ENCODE results near the gene MRPL48.

DNA sequence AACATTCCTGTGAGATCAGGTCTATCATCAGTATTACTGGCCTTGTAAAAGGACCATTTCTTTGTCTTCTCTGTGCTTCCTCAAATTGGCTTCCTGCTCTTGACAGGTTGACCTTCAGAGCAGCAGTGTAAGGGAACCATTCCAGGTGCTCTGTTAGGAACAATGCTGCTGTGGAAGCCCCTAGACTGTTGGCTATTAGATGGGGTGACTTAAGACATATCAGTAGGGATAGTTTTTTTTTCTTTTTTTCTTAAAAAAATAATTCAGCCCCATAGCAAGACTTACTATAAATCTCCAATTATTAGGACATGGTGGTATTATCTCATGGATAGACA, 51.4 kb downstream of the MRPL48 start:
- TF ChIP-seq, protein P1, sequence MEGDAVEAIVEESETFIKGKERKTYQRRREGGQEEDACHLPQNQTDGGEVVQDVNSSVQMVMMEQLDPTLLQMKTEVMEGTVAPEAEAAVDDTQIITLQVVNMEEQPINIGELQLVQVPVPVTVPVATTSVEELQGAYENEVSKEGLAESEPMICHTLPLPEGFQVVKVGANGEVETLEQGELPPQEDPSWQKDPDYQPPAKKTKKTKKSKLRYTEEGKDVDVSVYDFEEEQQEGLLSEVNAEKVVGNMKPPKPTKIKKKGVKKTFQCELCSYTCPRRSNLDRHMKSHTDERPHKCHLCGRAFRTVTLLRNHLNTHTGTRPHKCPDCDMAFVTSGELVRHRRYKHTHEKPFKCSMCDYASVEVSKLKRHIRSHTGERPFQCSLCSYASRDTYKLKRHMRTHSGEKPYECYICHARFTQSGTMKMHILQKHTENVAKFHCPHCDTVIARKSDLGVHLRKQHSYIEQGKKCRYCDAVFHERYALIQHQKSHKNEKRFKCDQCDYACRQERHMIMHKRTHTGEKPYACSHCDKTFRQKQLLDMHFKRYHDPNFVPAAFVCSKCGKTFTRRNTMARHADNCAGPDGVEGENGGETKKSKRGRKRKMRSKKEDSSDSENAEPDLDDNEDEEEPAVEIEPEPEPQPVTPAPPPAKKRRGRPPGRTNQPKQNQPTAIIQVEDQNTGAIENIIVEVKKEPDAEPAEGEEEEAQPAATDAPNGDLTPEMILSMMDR (IDR thresholded peaks at IDR 0.05), result no peak
- no peak for TF ChIP-seq CBFB (CRISPR knock-in tag; IDR thresholded peaks at IDR 0.05; ENCODE audit: low read depth)
- TF ChIP-seq, protein P2, sequence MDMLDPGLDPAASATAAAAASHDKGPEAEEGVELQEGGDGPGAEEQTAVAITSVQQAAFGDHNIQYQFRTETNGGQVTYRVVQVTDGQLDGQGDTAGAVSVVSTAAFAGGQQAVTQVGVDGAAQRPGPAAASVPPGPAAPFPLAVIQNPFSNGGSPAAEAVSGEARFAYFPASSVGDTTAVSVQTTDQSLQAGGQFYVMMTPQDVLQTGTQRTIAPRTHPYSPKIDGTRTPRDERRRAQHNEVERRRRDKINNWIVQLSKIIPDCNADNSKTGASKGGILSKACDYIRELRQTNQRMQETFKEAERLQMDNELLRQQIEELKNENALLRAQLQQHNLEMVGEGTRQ (CRISPR knock-in tag; IDR thresholded peaks at IDR 0.05), result no peak
- no peak for TF ChIP-seq TP53 (CRISPR knock-in tag; IDR thresholded peaks at IDR 0.05)
- TF ChIP-seq, protein P3, sequence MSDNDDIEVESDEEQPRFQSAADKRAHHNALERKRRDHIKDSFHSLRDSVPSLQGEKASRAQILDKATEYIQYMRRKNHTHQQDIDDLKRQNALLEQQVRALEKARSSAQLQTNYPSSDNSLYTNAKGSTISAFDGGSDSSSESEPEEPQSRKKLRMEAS (CRISPR knock-in tag; IDR thresholded peaks at IDR 0.05), result no peak
- no peak for TF ChIP-seq ZNF263 (CRISPR knock-in tag; IDR thresholded peaks at IDR 0.05; ENCODE audit: low read depth)
- TF ChIP-seq ZNF121 (CRISPR knock-in tag; IDR thresholded peaks at IDR 0.05), result no peak
- TF ChIP-seq ESRRA (CRISPR knock-in tag; IDR thresholded peaks at IDR 0.05; ENCODE audit: borderline replicate concordance), result no peak
- no peak for TF ChIP-seq PRRX2 (CRISPR knock-in tag; IDR thresholded peaks at IDR 0.05)
- TF ChIP-seq, protein P4, sequence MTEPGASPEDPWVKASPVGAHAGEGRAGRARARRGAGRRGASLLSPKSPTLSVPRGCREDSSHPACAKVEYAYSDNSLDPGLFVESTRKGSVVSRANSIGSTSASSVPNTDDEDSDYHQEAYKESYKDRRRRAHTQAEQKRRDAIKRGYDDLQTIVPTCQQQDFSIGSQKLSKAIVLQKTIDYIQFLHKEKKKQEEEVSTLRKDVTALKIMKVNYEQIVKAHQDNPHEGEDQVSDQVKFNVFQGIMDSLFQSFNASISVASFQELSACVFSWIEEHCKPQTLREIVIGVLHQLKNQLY (CRISPR knock-in tag; IDR thresholded peaks at IDR 0.05), result no peak
- TF ChIP-seq, protein P5, sequence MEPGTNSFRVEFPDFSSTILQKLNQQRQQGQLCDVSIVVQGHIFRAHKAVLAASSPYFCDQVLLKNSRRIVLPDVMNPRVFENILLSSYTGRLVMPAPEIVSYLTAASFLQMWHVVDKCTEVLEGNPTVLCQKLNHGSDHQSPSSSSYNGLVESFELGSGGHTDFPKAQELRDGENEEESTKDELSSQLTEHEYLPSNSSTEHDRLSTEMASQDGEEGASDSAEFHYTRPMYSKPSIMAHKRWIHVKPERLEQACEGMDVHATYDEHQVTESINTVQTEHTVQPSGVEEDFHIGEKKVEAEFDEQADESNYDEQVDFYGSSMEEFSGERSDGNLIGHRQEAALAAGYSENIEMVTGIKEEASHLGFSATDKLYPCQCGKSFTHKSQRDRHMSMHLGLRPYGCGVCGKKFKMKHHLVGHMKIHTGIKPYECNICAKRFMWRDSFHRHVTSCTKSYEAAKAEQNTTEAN (CRISPR knock-in tag; IDR thresholded peaks at IDR 0.05), result no peak
- TF ChIP-seq KAT7 (CRISPR knock-in tag; IDR thresholded peaks at IDR 0.05; ENCODE audit: borderline replicate concordance), result no peak
- TF ChIP-seq, protein P6, sequence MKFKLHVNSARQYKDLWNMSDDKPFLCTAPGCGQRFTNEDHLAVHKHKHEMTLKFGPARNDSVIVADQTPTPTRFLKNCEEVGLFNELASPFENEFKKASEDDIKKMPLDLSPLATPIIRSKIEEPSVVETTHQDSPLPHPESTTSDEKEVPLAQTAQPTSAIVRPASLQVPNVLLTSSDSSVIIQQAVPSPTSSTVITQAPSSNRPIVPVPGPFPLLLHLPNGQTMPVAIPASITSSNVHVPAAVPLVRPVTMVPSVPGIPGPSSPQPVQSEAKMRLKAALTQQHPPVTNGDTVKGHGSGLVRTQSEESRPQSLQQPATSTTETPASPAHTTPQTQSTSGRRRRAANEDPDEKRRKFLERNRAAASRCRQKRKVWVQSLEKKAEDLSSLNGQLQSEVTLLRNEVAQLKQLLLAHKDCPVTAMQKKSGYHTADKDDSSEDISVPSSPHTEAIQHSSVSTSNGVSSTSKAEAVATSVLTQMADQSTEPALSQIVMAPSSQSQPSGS (CRISPR knock-in tag; IDR thresholded peaks at IDR 0.05; ENCODE audit: borderline replicate concordance, low read depth), result no peak
